WTC11 (cell line): Measurements from ENCODE around the gene FMN2. TPM values are rescaled to one million over a fixed set of nuclear protein-coding genes. Genes with fewer than 3 reads are reported as not detected.
A peak's percentile ranks its signal among the peaks of the same experiment; 100 is the strongest.

Source experiments
- ATAC-seq: fragments of 200-7000 bp; cut with Tn5 transposase; 2 replicates; pipeline ENCODE4 v1.10.0; 2021; ENCODE audit warnings: mild to moderate bottlenecking, moderate library complexity
- Bru-seq: library from RNA; stranded (reverse); fragments of 400-500 nt; gene quantifications from one replicate; lab custom pipeline; 2021; lab: Mats Ljungman, UMichigan
- CTCF ChIA-PET: fragments of 300-600 bp; sonication (Branson Sonifier 250); formaldehyde crosslinking; loops from one replicate; lab custom pipeline; 2021; ENCODE audit warnings: antibody characterized with exemption; lab: Charles Lee
- POLR2A ChIA-PET: fragments of 350-600 bp; sonication (Branson Sonifier 250); formaldehyde crosslinking; loops from one replicate; lab custom pipeline; 2021; ENCODE audit warnings: antibody characterized with exemption; lab: Charles Lee
- DNase-seq: peaks from one replicate; pipeline ENCODE4 v3.0.0; 2021; ENCODE audit warnings: low spot score
- H3K27ac Mint-ChIP-seq: 2 replicates; pipeline ENCODE4 v1.8.0; 2021; ENCODE audit warnings: mixed read lengths
- H3K27me3 Mint-ChIP-seq: 2 replicates; pipeline ENCODE4 v1.8.0; 2021; ENCODE audit warnings: low read depth, mild to moderate bottlenecking, moderate library complexity, mixed read lengths
- H3K36me3 Mint-ChIP-seq: 2 replicates; pipeline ENCODE4 v1.8.0; 2021; ENCODE audit warnings: mixed read lengths
- H3K4me1 Mint-ChIP-seq: 2 replicates; pipeline ENCODE4 v1.8.0; 2022; ENCODE audit warnings: mixed read lengths
- H3K4me3 Mint-ChIP-seq: 2 replicates; pipeline ENCODE4 v1.8.0; 2021; ENCODE audit warnings: mild to moderate bottlenecking, moderate library complexity, mixed read lengths
- H3K9me3 Mint-ChIP-seq: 2 replicates; pipeline ENCODE4 v1.8.0; 2021; ENCODE audit warnings: mixed read lengths
- ATF1 ChIP-seq: sonication (generic); formaldehyde crosslinking; IDR thresholded peaks from 2 replicates; pipeline ENCODE4 v1.8.1; 2023; ENCODE audit warnings: mild to moderate bottlenecking, moderate library complexity, missing genetic modification reagents
- ETV6 ChIP-seq: sonication (generic); formaldehyde crosslinking; IDR thresholded peaks from 2 replicates; pipeline ENCODE4 v1.8.1; 2022; ENCODE audit warnings: mild to moderate bottlenecking, missing genetic modification reagents
- FOXK1 ChIP-seq: sonication (generic); formaldehyde crosslinking; IDR thresholded peaks from 2 replicates; pipeline ENCODE4 v1.8.0; 2022; ENCODE audit warnings: mild to moderate bottlenecking, moderate library complexity, missing genetic modification reagents
- FOXP1 ChIP-seq: sonication (generic); formaldehyde crosslinking; IDR thresholded peaks from 2 replicates; pipeline ENCODE4 v1.8.0; 2022; ENCODE audit warnings: missing genetic modification reagents, mild to moderate bottlenecking, moderate library complexity, borderline replicate concordance
- FOXP4 ChIP-seq: sonication (generic); formaldehyde crosslinking; IDR thresholded peaks from 2 replicates; pipeline ENCODE4 v1.8.0; 2022; ENCODE audit warnings: mild to moderate bottlenecking, missing genetic modification reagents
- GTF2I ChIP-seq: fragments of 250-450 bp; sonication (Bioruptor Pico); conservative IDR thresholded peaks from 2 replicates; pipeline ENCODE4 v1.4.0; 2021; ENCODE audit warnings: mild to moderate bottlenecking
- IRF2 ChIP-seq: sonication (generic); formaldehyde crosslinking; IDR thresholded peaks from 2 replicates; pipeline ENCODE4 v1.8.0; 2022; ENCODE audit warnings: low read depth, missing genetic modification reagents, borderline replicate concordance
- MYBL2 ChIP-seq: sonication (generic); formaldehyde crosslinking; IDR thresholded peaks from 2 replicates; pipeline ENCODE4 v1.8.1; 2023; ENCODE audit warnings: mild to moderate bottlenecking, moderate library complexity, missing genetic modification reagents
- NFYB ChIP-seq: sonication (generic); formaldehyde crosslinking; conservative IDR thresholded peaks from 2 replicates; pipeline ENCODE4 v1.8.0; 2022; ENCODE audit warnings: low read depth, missing genetic modification reagents
- RELA ChIP-seq: sonication (generic); formaldehyde crosslinking; IDR thresholded peaks from 2 replicates; pipeline ENCODE4 v1.8.1; 2022; ENCODE audit warnings: missing genetic modification reagents, mild to moderate bottlenecking, borderline replicate concordance
- TEAD1 ChIP-seq: sonication (generic); formaldehyde crosslinking; IDR thresholded peaks from 2 replicates; pipeline ENCODE4 v1.8.0; 2022; ENCODE audit warnings: mild to moderate bottlenecking, missing genetic modification reagents
- long read RNA-seq, 3 experiments: library from RNA in 1 of 3; library from capped mRNA in 1 of 3; library from polyadenylated mRNA in 1 of 3; unstranded in 2 of 3; stranded (forward) in 1 of 3; transcript quantifications; one replicate each; pipeline ENCODE4 v2.0.0, GENCODE V29; 2021
- total RNA-seq: library from RNA; stranded (reverse); gene quantifications from 3 replicates; pipeline ENCODE4 v1.2.3, GENCODE V29; 2021
- TF ChIP-seq, protein P1 (sequence below): sonication (generic); formaldehyde crosslinking; IDR thresholded peaks from 2 replicates; pipeline ENCODE4 v1.8.1; 2022; ENCODE audit warnings: mild to moderate bottlenecking, moderate library complexity, missing genetic modification reagents
- TF ChIP-seq, protein P2 (sequence below): sonication (generic); formaldehyde crosslinking; IDR thresholded peaks from 2 replicates; pipeline ENCODE4 v1.8.0; 2022; ENCODE audit warnings: mild to moderate bottlenecking, missing genetic modification reagents
- TF ChIP-seq, protein P3 (sequence below): fragments of 250-450 bp; sonication (Bioruptor Pico); IDR thresholded peaks from 2 replicates; pipeline ENCODE4 v1.9.0; 2021; ENCODE audit warnings: moderate library complexity, mild to moderate bottlenecking, inconsistent platforms, borderline replicate concordance
- TF ChIP-seq, protein P4 (sequence below): sonication (generic); formaldehyde crosslinking; IDR thresholded peaks from 2 replicates; pipeline ENCODE4 v1.8.1; 2022; ENCODE audit warnings: mild to moderate bottlenecking, missing genetic modification reagents, moderate library complexity, borderline replicate concordance
- TF ChIP-seq, protein P5 (sequence below): fragments of 250-450 bp; sonication (Bioruptor Pico); conservative IDR thresholded peaks from 2 replicates; pipeline ENCODE4 v1.9.0; 2021; ENCODE audit warnings: mild to moderate bottlenecking

The FMN2 gene
- total RNA-seq: 1.5 to 2.1 TPM (median 1.8 TPM) in 3 replicates
- Bru-seq, nascent RNA: percentile 35 among the genes with signal in this experiment
- long read RNA-seq, experiment 1, partial matches to known transcripts: 1 of 2 reads
- long read RNA-seq, experiment 1, other reads (novel, unspliced or antisense): 1 of 2 reads
- long read RNA-seq, experiment 2, full-length matches to known transcripts: 1 of 1 reads
- long read RNA-seq, experiment 2, partial matches to known transcripts: 0 of 1 reads
- long read RNA-seq, experiment 2, other reads (novel, unspliced or antisense): 0 of 1 reads
- long read RNA-seq, experiment 3: 0 reads

- CTCF ChIA-PET: interaction anchor here (0.5 to 1.5 kb wide), 5 partner anchors 8 to 86 kb away, joined by 3 to 6 read pairs (median 4); no protein-coding TSS in a partner anchor
- POLR2A ChIA-PET: no interaction called here
- TF ChIP-seq FOXK1 (CRISPR knock-in tag): 0 out of 2 replicates have a peak, but pooled peaks have one; percentile 12
- TF ChIP-seq, protein P1, sequence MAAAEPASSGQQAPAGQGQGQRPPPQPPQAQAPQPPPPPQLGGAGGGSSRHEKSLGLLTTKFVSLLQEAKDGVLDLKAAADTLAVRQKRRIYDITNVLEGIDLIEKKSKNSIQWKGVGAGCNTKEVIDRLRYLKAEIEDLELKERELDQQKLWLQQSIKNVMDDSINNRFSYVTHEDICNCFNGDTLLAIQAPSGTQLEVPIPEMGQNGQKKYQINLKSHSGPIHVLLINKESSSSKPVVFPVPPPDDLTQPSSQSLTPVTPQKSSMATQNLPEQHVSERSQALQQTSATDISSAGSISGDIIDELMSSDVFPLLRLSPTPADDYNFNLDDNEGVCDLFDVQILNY (CRISPR knock-in tag): 0 out of 2 replicates have a peak, but pooled peaks have one; percentile 36
- TF ChIP-seq, protein P2, sequence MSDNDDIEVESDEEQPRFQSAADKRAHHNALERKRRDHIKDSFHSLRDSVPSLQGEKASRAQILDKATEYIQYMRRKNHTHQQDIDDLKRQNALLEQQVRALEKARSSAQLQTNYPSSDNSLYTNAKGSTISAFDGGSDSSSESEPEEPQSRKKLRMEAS (CRISPR knock-in tag): peak; percentile 33; the same call in 1 of the 2 replicates
- TF ChIP-seq ETV6 (CRISPR knock-in tag): peak; percentile 57
- 0 out of 2 replicates have a peak, but pooled peaks have one; percentile 54 for TF ChIP-seq FOXP4 (CRISPR knock-in tag)
- TF ChIP-seq IRF2 (CRISPR knock-in tag): no peak
- TF ChIP-seq RELA (CRISPR knock-in tag): 0 out of 2 replicates have a peak, but pooled peaks have one; percentile 60
- TF ChIP-seq, protein P3, sequence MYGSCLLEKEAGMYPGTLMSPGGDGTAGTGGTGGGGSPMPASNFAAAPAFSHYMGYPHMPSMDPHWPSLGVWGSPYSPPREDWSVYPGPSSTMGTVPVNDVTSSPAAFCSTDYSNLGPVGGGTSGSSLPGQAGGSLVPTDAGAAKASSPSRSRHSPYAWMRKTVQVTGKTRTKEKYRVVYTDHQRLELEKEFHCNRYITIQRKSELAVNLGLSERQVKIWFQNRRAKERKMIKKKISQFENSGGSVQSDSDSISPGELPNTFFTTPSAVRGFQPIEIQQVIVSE (CRISPR knock-in tag): no peak
- TF ChIP-seq NFYB (CRISPR knock-in tag): no peak
- 0 out of 2 replicates have a peak, but pooled peaks have one; percentile 29 for TF ChIP-seq TEAD1 (CRISPR knock-in tag)
- TF ChIP-seq MYBL2: 0 out of 2 replicates have a peak, but pooled peaks have one; percentile 27
- no peak for TF ChIP-seq ATF1 (CRISPR knock-in tag)
- TF ChIP-seq, protein P4, sequence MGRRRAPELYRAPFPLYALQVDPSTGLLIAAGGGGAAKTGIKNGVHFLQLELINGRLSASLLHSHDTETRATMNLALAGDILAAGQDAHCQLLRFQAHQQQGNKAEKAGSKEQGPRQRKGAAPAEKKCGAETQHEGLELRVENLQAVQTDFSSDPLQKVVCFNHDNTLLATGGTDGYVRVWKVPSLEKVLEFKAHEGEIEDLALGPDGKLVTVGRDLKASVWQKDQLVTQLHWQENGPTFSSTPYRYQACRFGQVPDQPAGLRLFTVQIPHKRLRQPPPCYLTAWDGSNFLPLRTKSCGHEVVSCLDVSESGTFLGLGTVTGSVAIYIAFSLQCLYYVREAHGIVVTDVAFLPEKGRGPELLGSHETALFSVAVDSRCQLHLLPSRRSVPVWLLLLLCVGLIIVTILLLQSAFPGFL (CRISPR knock-in tag): no peak
- TF ChIP-seq FOXP1 (CRISPR knock-in tag): peak; percentile 62; the same call in 1 of the 2 replicates
- TF ChIP-seq, all 79 proteins: peak for 9
- ATAC-seq: peak; percentile 86
- Mint-ChIP-seq H3K27ac (no peak within 1 kb of the TSS), H3K9me3 (no peaks in the 10 kb centered on the region), H3K4me1 (peaks cover 16% of the 10 kb centered on the region), H3K4me3 (peak within 1 kb of the TSS; percentile 78), H3K36me3 (no peaks in the 10 kb centered on the region), H3K27me3 (peaks cover 43% of the 10 kb centered on the region)
- peak; percentile 68 for DNase-seq
Measured at GRCh38 chr1:240091614-240092300, at the start of gene FMN2. FMN2 (plus strand) TSS chr1:240091883; CDS start chr1:240092110, 227 bp downstream.

- DNase-seq (no peak), ATAC-seq (no peak)
- H3K27ac Mint-ChIP-seq: no peak overlapping the region
- H3K27me3 Mint-ChIP-seq: no peaks in the 10 kb centered on the region
- H3K36me3 Mint-ChIP-seq: no peaks in the 10 kb centered on the region
- CTCF ChIA-PET: no interaction called here
- no peaks in the 10 kb centered on the region for H3K9me3 Mint-ChIP-seq
- POLR2A ChIA-PET: no interaction called here
- no peak for TF ChIP-seq GTF2I
- TF ChIP-seq, protein P5, sequence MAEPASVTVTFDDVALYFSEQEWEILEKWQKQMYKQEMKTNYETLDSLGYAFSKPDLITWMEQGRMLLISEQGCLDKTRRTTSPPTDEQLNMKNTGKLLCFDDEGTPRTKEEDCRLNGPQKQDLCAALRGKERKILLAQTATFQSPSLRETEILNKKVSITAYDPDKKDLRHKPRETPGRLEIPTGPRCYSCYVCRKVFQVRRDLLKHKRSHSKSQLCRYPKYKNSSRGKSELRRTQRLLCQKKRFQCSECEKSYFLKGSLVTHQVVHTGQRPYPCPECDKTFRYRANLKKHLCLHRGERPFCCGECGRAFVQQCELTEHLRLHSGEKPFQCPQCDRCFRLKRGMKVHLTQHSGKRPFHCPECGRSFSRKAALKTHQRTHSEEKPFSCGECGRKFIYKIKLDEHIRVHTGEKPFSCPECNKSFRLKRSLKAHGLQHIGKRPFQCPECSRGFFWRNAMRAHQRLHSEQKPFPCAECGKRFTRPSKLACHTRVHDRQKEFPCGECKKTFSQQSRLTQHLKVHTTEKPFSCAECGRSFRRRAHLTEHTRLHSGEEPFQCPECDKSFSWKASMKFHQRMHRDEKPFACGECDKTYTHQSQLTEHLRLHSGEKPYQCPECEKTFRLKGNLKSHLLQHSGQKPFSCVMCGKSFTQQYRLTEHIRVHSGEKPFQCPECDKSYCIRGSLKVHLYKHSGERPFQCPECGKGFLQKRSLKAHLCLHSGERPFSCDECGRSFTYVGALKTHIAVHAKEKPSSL (CRISPR knock-in tag): no peak
- TF ChIP-seq, all 79 proteins: peak for 0
- Mint-ChIP-seq H3K4me3 (no peak overlapping the region), H3K4me1 (no peaks in the 10 kb centered on the region)
Measured at GRCh38 chr1:240044620-240045019, 47.1 kb upstream of the FMN2 start.
